B cell (primary cell): ENCODE results near the gene ATAT1. TPM values are rescaled to one million over a fixed set of nuclear protein-coding genes. Genes with fewer than 3 reads are reported as not detected.
"Not testable (repeated sequence)": the region's sequence is repeated elsewhere in the genome, so short reads cannot be mapped to it uniquely, and the experiment has no call there.

ENCODE experiments used
- ATAC-seq: fragments of 200-7000 bp; cut with Tn5 transposase; one replicate; pipeline ENCODE4 v1.10.0; 2021; ENCODE audit warnings: low read depth, mild to moderate bottlenecking, moderate number of reproducible peaks, moderate library complexity
- CTCF ChIA-PET: fragments of 350-600 bp; sonication (Branson Sonifier 250); formaldehyde crosslinking; loops from one replicate; lab custom pipeline; 2021; ENCODE audit warnings: antibody characterized with exemption, inconsistent platforms; lab: Charles Lee
- POLR2A ChIA-PET: fragments of 350-600 bp; sonication (Branson Sonifier 250); formaldehyde crosslinking; loops from one replicate; lab custom pipeline; 2021; ENCODE audit warnings: antibody characterized with exemption; lab: Charles Lee
- DNase-seq: peaks from one replicate; pipeline ENCODE4 v3.0.0; 2013
- H2AFZ ChIP-seq: 2 replicates; pipeline ENCODE4 v1.6.1; 2012; ENCODE audit warnings: mild to moderate bottlenecking, low read depth, low read length; ENCODE audit not compliant: insufficient read depth, poor library complexity, severe bottlenecking
- H3K27ac ChIP-seq, 2 donors: 1 replicate in 1 of 2; 2 replicates in 1 of 2; pipeline ENCODE4 v1.5.1; 2012 to 2013; ENCODE audit warnings: low read length in 2 of 2, mild to moderate bottlenecking in 2 of 2, moderate library complexity in 1 of 2
- H3K27me3 ChIP-seq, 4 experiments: fragments of 200-600 bp in 1 of 4; sonication (generic) in 1 of 4; replicated peaks in 1 of 4; 1 replicate in 2 of 4; 2 replicates in 2 of 4; pipeline versions ENCODE4 v1.6.1 to v1.7.0; 2013 to 2016; ENCODE audit warnings: low read length in 3 of 4, mild to moderate bottlenecking in 2 of 4, mixed read lengths in 1 of 4, moderate library complexity in 1 of 4; ENCODE audit not compliant: insufficient read depth in 4 of 4, control insufficient read depth in 3 of 4; ENCODE audit errors: control extremely low read depth in 1 of 4
- H3K36me3 ChIP-seq, 2 experiments: replicated peaks in 1 of 2; 1 replicate in 1 of 2; 2 replicates in 1 of 2; pipeline versions ENCODE4 v1.6.1 to v1.7.1; 2013; ENCODE audit warnings: low read length in 1 of 2; ENCODE audit not compliant: insufficient read depth in 2 of 2, control insufficient read depth in 1 of 2; ENCODE audit errors: control extremely low read depth in 1 of 2, extremely low read depth in 1 of 2
- H3K4me1 ChIP-seq, 2 donors: fragments of 200-600 bp in 1 of 2; sonication (generic) in 1 of 2; 1 replicate in 1 of 2; 2 replicates in 1 of 2; pipeline versions ENCODE4 v1.5.1 to v1.6.1; 2013 to 2017; ENCODE audit warnings: low read length in 2 of 2; ENCODE audit not compliant: control insufficient read depth in 2 of 2, insufficient read depth in 2 of 2
- H3K4me2 ChIP-seq: replicated peaks from 2 replicates; pipeline ENCODE3; 2012; ENCODE audit warnings: mild to moderate bottlenecking, low read depth, low read length; ENCODE audit not compliant: poor library complexity, severe bottlenecking
- H3K4me3 ChIP-seq, 5 experiments: fragments of 200-600 bp in 1 of 5; sonication (generic) in 1 of 5; 1 replicate in 3 of 5; 2 replicates in 2 of 5; pipeline versions ENCODE4 v1.5.1 to v1.7.0; 2011 to 2016; ENCODE audit warnings: low read length in 4 of 5, mild to moderate bottlenecking in 4 of 5, low read depth in 2 of 5, control low read depth in 1 of 5, moderate library complexity in 1 of 5; ENCODE audit not compliant: insufficient read depth in 1 of 5; ENCODE audit errors: control extremely low read depth in 1 of 5, extremely low read depth in 1 of 5
- H3K79me2 ChIP-seq: fragments of 200-600 bp; sonication (generic); one replicate; pipeline ENCODE4 v1.6.0; 2016; ENCODE audit warnings: low read length; ENCODE audit not compliant: control insufficient read depth, insufficient read depth
- H3K9ac ChIP-seq: fragments of 200-600 bp; sonication (generic); 2 replicates; pipeline ENCODE4 v1.6.1; 2017; ENCODE audit warnings: mild to moderate bottlenecking, low read length, moderate library complexity
- H3K9me3 ChIP-seq, 3 donors: one replicate each; pipeline versions ENCODE4 v1.6.1 to v1.7.1; 2013; ENCODE audit warnings: low read length in 2 of 3; ENCODE audit not compliant: control insufficient read depth in 2 of 3, insufficient read depth in 1 of 3; ENCODE audit errors: control extremely low read depth in 1 of 3
- H4K20me1 ChIP-seq: 2 replicates; pipeline ENCODE4 v1.6.0; 2012; ENCODE audit warnings: mild to moderate bottlenecking, low read length; ENCODE audit not compliant: insufficient read depth, control insufficient read depth, poor library complexity, severe bottlenecking
- H3K27ac Mint-ChIP-seq: one replicate; pipeline ENCODE4 v1.8.0; 2021; ENCODE audit warnings: mixed read lengths
- H3K27me3 Mint-ChIP-seq: one replicate; pipeline ENCODE4 v1.8.0; 2021; ENCODE audit warnings: mixed read lengths
- H3K4me1 Mint-ChIP-seq: one replicate; pipeline ENCODE4 v1.8.0; 2021; ENCODE audit warnings: mixed read lengths
- H3K4me3 Mint-ChIP-seq: one replicate; pipeline ENCODE4 v1.8.0; 2021; ENCODE audit warnings: mixed read lengths
- H3K9me3 Mint-ChIP-seq: one replicate; pipeline ENCODE4 v1.8.0; 2022; ENCODE audit warnings: mixed read lengths; ENCODE audit not compliant: insufficient read depth
- CTCF ChIP-seq: fragments of 200-600 bp; IDR thresholded peaks from one replicate; pipeline ENCODE4 v1.8.0; 2022; ENCODE audit warnings: antibody characterized with exemption, mild to moderate bottlenecking
- EZH2 ChIP-seq: IDR thresholded peaks from 2 replicates; pipeline ENCODE4 v1.6.1; 2012; ENCODE audit warnings: borderline replicate concordance, low read depth, mild to moderate bottlenecking, moderate library complexity, low read length; ENCODE audit not compliant: insufficient read depth, poor library complexity, severe bottlenecking
- WGBS: methylation state at CpG from one replicate; pipeline ENCODE4 v1.1.5; 2013; ENCODE audit warnings: missing lambda C conversion rate; ENCODE audit not compliant: insufficient coverage; 5-methylcytosine and 5-hydroxymethylcytosine counted together
- intact Hi-C: fragments of 100-400 bp; cut with micrococcal nuclease; formaldehyde crosslinking; loops from one replicate; pipeline ENCODE4 v1.10.0; 2022
- polyA plus RNA-seq: library from polyadenylated mRNA; depleted of rRNA; stranded (reverse); fragments of >200 nt; gene quantifications from 2 replicates; pipeline ENCODE4 v1.2.3, GENCODE V29; 2012
- total RNA-seq, 2 donors: library from RNA; stranded (reverse); fragments of 120-200 nt in 1 of 2; gene quantifications; 1 replicate in 1 of 2; 2 replicates in 1 of 2; pipeline versions ENCODE4 v1.2.3 to v1.2.4, GENCODE V29; 2013 to 2022

ATAT1 gene
- total and polyA plus RNA-seq, 2 donors (not counting 1 experiment from before 2014, with no cell fraction given), result 15.7 to 21.5 TPM

GRCh38 chr6:30664994-30665767, 38.5 kb downstream of the ATAT1 start:
- Histone ChIP-seq H3K79me2 (peaks cover 3% of the 10 kb centered on the region), H3K9ac (no peak overlapping the region), H3K27ac (no peak overlapping the region), H3K27me3 (no peaks in the 10 kb centered on the region), H3K4me2 (no peak overlapping the region), H3K9me3 (no peaks in the 10 kb centered on the region), H3K4me1 (no peaks in the 10 kb centered on the region), H3K36me3 (peaks cover 14 to 66% of the 10 kb centered on the region in 2 experiments), H4K20me1 (no peaks in the 10 kb centered on the region), H3K4me3 (no peak overlapping the region), H2AFZ (no peak overlapping the region)
- ATAC-seq, result no peak
- ChIA-PET POLR2A (no interaction called here), CTCF (interaction anchor here (0.6 to 0.8 kb wide), 2 partner anchors 87 to 181 kb away, joined by 3 read pairs; no protein-coding TSS in a partner anchor)
- Mint-ChIP-seq H3K27me3 (no peaks in the 10 kb centered on the region), H3K27ac (no peak overlapping the region), H3K9me3 (no peaks in the 10 kb centered on the region), H3K4me1 (peaks cover 2% of the 10 kb centered on the region), H3K4me3 (no peak overlapping the region)
- no peak for TF ChIP-seq CTCF
- TF ChIP-seq EZH2, result no peak
- DNase-seq, result no peak
- intact Hi-C loops, result no loop called here
- WGBS, result 97% methylated on average over 28 of the region's 34 CpGs

- H3K27me3 Mint-ChIP-seq, H3K9me3 Mint-ChIP-seq, H3K9ac ChIP-seq, ATAC-seq, H2AFZ ChIP-seq, intact Hi-C loops, H3K27ac ChIP-seq, H3K4me3 ChIP-seq, H3K27ac Mint-ChIP-seq, H3K4me2 ChIP-seq, H3K4me3 Mint-ChIP-seq, H3K27me3 ChIP-seq, CTCF ChIA-PET, H4K20me1 ChIP-seq, H3K9me3 ChIP-seq, H3K79me2 ChIP-seq, DNase-seq, H3K4me1 ChIP-seq: not testable (repeated sequence)
- H3K4me1 Mint-ChIP-seq, result peaks cover 12% of the 10 kb centered on the region
- no CpG with 5 or more reads among the region's 2 CpGs for WGBS
- peaks cover 14 to 67% of the 10 kb centered on the region in 2 experiments for H3K36me3 ChIP-seq
- POLR2A ChIA-PET, result interaction anchor here (0.6 kb wide), 1 partner anchor 18 kb away, joined by 5 read pairs; no protein-coding TSS in a partner anchor
Measured at GRCh38 chr6:30666300-30666699, 39.6 kb downstream of the ATAT1 start.
